HepG2 (cell line): ENCODE results near the gene SPRY1. TPM values are rescaled to one million over a fixed set of nuclear protein-coding genes. Genes with fewer than 3 reads are reported as not detected.
A peak's percentile ranks its signal among the peaks of the same experiment; 100 is the strongest.

Experiments used
- AKAP8 ChIP-seq: sonication (generic); formaldehyde crosslinking; IDR thresholded peaks from 2 replicates; pipeline ENCODE4 v1.5.1; 2020; ENCODE audit warnings: mild to moderate bottlenecking, missing genetic modification reagents
- CBX5 ChIP-seq: sonication (generic); formaldehyde crosslinking; IDR thresholded peaks from 2 replicates; pipeline ENCODE4 v1.4.0; 2020; ENCODE audit warnings: missing genetic modification reagents, borderline replicate concordance
- ETV6 ChIP-seq: sonication (generic); formaldehyde crosslinking; conservative IDR thresholded peaks from 2 replicates; pipeline ENCODE4 v1.4.0; 2020; ENCODE audit warnings: missing genetic modification reagents
- HES4 ChIP-seq: sonication (generic); formaldehyde crosslinking; IDR thresholded peaks from 2 replicates; pipeline ENCODE4 v1.9.0; 2021; ENCODE audit warnings: mild to moderate bottlenecking, missing genetic modification reagents, borderline replicate concordance
- JARID2 ChIP-seq: sonication (generic); formaldehyde crosslinking; IDR thresholded peaks from 2 replicates; pipeline ENCODE4 v1.8.1; 2023; ENCODE audit warnings: missing genetic modification reagents, inconsistent platforms; ENCODE audit not compliant: insufficient replicate concordance
- KMT2A ChIP-seq: sonication (generic); formaldehyde crosslinking; IDR thresholded peaks from 2 replicates; pipeline ENCODE4 v1.4.0; 2020; ENCODE audit warnings: missing genetic modification reagents
- MAFG ChIP-seq: sonication (generic); formaldehyde crosslinking; IDR thresholded peaks from 2 replicates; pipeline ENCODE4 v1.5.1; 2020; ENCODE audit warnings: mild to moderate bottlenecking, missing genetic modification reagents
- PHB2 ChIP-seq: fragments of 450-650 bp; IDR thresholded peaks from 2 replicates; pipeline ENCODE4 v1.6.1; 2018; ENCODE audit not compliant: partially characterized antibody
- POLR2A ChIP-seq, 2 experiments: IDR thresholded peaks; 2 replicates each; pipeline ENCODE4 v1.6.1; 2011; ENCODE audit warnings: low read depth in 2 of 2, low read length in 2 of 2, mild to moderate bottlenecking in 1 of 2, moderate library complexity in 1 of 2; ENCODE audit not compliant: insufficient read depth in 1 of 2
- RBAK ChIP-seq: sonication (generic); formaldehyde crosslinking; IDR thresholded peaks from 2 replicates; pipeline ENCODE4 v1.5.1; 2020; ENCODE audit warnings: mild to moderate bottlenecking, missing genetic modification reagents
- RNF2 ChIP-seq: fragments of 450-650 bp; conservative IDR thresholded peaks from 2 replicates; pipeline ENCODE4 v1.6.1; 2016; ENCODE audit warnings: low read depth
- TAF15 ChIP-seq: fragments of 200-400 bp; formaldehyde crosslinking; IDR thresholded peaks from one replicate; pipeline ENCODE4 v1.6.1; 2018; ENCODE audit warnings: mild to moderate bottlenecking, low read depth, low read length; ENCODE audit not compliant: poor library complexity, severe bottlenecking
- TP53 ChIP-seq: sonication (generic); formaldehyde crosslinking; conservative IDR thresholded peaks from 2 replicates; pipeline ENCODE4 v1.4.0; 2020; ENCODE audit warnings: missing genetic modification reagents
- WIZ ChIP-seq: sonication (generic); formaldehyde crosslinking; IDR thresholded peaks from 2 replicates; pipeline ENCODE4 v1.5.1; 2020; ENCODE audit warnings: mild to moderate bottlenecking, missing genetic modification reagents
- ZBTB7A ChIP-seq: sonication (generic); formaldehyde crosslinking; IDR thresholded peaks from 2 replicates; pipeline ENCODE4 v1.8.0; 2022; ENCODE audit warnings: mild to moderate bottlenecking, missing genetic modification reagents
- ZFP36L2 ChIP-seq: sonication (generic); formaldehyde crosslinking; IDR thresholded peaks from 2 replicates; pipeline ENCODE4 v1.4.0; 2020; ENCODE audit warnings: missing genetic modification reagents
- ZNF598 ChIP-seq: sonication (generic); formaldehyde crosslinking; IDR thresholded peaks from 2 replicates; pipeline ENCODE4 v1.5.1; 2020; ENCODE audit warnings: mild to moderate bottlenecking, missing genetic modification reagents, borderline replicate concordance
- ZNF775 ChIP-seq: sonication (generic); formaldehyde crosslinking; IDR thresholded peaks from 2 replicates; pipeline ENCODE4 v1.4.0; 2020; ENCODE audit warnings: missing genetic modification reagents, mild to moderate bottlenecking, moderate library complexity, borderline replicate concordance
- polyA plus RNA-seq, 8 experiments: library from polyadenylated mRNA; depleted of rRNA in 3 of 8; stranded (reverse) in 7 of 8; unstranded in 1 of 8; fragments of >200 nt; fragmentation: Illumina TruSeq in 4 of 8; extraction: Trizol in 4 of 8; gene quantifications; 2 replicates each; pipeline versions ENCODE4 v1.2.1 to v1.2.3, GENCODE V29; 2011 to 2016; ENCODE audit warnings: low read depth in 4 of 8, missing spikeins in 1 of 8, mixed read lengths in 1 of 8; ENCODE audit not compliant: insufficient read depth in 1 of 8
- total RNA-seq, 5 experiments: library from RNA; depleted of rRNA; stranded (reverse); fragments of >200 nt; fragmentation: Illumina TruSeq; extraction: Trizol; gene quantifications; 2 replicates each; pipeline ENCODE4 v1.2.3, GENCODE V29; 2016; ENCODE audit warnings: low read depth in 1 of 5
- TF ChIP-seq, protein P1 (sequence below): sonication (generic); formaldehyde crosslinking; IDR thresholded peaks from 2 replicates; pipeline ENCODE4 v1.4.0; 2020; ENCODE audit warnings: missing genetic modification reagents
- TF ChIP-seq, protein P2 (sequence below): sonication (generic); formaldehyde crosslinking; IDR thresholded peaks from 2 replicates; pipeline ENCODE4 v1.5.1; 2020; ENCODE audit warnings: missing genetic modification reagents, mild to moderate bottlenecking, borderline replicate concordance
- TF ChIP-seq, protein P3 (sequence below): sonication (generic); formaldehyde crosslinking; IDR thresholded peaks from 2 replicates; pipeline ENCODE4 v1.4.0; 2020; ENCODE audit warnings: mild to moderate bottlenecking, missing genetic modification reagents

Gene SPRY1
- total and polyA plus RNA-seq, 2 of the 13 experiments (the other 11 are each of a cell fraction or from before 2014, with no cell fraction given), result 24.7 to 33.4 TPM

DNA sequence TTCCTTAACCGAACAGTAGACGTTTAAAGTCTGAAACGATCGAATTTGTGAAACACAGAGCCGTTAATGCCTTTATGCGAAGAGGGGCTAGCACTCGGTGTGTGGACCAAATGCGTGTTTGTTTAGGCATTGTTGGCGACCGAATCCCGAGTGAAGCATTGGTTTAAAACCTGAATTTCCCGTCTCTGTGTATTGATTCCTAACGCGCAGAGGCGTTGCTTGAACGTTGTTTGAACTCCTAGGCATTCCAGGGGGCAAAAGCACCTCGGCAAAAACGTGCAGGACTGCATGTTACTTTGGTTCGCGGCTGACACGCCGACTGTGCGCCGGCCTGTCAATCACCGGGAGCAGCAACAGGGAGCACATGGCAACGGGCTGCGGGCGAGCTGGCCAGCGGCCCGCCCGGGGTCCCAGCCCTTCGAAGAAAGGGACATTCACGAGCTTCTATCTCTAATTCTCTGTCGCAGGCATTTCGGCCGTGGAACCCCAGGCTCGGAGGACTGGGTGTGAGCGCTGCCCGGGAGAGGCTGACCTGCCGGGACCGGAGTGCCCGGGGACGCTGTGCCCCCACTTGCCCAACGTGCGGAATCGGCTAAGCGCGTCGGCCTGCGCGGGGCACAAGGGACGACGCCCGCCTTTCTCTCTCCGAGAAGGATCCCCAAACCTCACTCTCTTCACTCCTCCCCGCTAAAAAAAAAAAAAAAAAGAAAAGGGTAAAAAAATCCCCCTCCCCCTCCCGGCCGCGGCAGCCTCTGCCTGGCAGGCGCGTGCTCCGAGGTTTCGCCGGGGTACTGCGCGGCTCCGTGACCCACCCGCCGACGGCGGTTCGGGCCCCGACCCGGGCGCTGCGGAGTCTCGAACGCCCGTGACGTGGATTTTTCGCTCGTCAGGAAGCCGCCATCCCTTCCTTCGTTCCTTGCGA is 810 bp downstream of the SPRY1 start (continued):
- TF ChIP-seq CBX5 (CRISPR knock-in tag), result no peak
- TF ChIP-seq WIZ (CRISPR knock-in tag), result no peak
- peak; percentile 83 for TF ChIP-seq KMT2A (CRISPR knock-in tag)
- TF ChIP-seq RNF2, result no peak
- TF ChIP-seq, protein P1, sequence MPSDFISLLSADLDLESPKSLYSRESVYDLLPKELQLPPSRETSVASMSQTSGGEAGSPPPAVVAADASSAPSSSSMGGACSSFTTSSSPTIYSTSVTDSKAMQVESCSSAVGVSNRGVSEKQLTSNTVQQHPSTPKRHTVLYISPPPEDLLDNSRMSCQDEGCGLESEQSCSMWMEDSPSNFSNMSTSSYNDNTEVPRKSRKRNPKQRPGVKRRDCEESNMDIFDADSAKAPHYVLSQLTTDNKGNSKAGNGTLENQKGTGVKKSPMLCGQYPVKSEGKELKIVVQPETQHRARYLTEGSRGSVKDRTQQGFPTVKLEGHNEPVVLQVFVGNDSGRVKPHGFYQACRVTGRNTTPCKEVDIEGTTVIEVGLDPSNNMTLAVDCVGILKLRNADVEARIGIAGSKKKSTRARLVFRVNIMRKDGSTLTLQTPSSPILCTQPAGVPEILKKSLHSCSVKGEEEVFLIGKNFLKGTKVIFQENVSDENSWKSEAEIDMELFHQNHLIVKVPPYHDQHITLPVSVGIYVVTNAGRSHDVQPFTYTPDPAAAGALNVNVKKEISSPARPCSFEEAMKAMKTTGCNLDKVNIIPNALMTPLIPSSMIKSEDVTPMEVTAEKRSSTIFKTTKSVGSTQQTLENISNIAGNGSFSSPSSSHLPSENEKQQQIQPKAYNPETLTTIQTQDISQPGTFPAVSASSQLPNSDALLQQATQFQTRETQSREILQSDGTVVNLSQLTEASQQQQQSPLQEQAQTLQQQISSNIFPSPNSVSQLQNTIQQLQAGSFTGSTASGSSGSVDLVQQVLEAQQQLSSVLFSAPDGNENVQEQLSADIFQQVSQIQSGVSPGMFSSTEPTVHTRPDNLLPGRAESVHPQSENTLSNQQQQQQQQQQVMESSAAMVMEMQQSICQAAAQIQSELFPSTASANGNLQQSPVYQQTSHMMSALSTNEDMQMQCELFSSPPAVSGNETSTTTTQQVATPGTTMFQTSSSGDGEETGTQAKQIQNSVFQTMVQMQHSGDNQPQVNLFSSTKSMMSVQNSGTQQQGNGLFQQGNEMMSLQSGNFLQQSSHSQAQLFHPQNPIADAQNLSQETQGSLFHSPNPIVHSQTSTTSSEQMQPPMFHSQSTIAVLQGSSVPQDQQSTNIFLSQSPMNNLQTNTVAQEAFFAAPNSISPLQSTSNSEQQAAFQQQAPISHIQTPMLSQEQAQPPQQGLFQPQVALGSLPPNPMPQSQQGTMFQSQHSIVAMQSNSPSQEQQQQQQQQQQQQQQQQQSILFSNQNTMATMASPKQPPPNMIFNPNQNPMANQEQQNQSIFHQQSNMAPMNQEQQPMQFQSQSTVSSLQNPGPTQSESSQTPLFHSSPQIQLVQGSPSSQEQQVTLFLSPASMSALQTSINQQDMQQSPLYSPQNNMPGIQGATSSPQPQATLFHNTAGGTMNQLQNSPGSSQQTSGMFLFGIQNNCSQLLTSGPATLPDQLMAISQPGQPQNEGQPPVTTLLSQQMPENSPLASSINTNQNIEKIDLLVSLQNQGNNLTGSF, result peak; percentile 76; the same call in 1 of the 2 replicates
- TF ChIP-seq ETV6 (CRISPR knock-in tag), result no peak
- TF ChIP-seq, protein P2, sequence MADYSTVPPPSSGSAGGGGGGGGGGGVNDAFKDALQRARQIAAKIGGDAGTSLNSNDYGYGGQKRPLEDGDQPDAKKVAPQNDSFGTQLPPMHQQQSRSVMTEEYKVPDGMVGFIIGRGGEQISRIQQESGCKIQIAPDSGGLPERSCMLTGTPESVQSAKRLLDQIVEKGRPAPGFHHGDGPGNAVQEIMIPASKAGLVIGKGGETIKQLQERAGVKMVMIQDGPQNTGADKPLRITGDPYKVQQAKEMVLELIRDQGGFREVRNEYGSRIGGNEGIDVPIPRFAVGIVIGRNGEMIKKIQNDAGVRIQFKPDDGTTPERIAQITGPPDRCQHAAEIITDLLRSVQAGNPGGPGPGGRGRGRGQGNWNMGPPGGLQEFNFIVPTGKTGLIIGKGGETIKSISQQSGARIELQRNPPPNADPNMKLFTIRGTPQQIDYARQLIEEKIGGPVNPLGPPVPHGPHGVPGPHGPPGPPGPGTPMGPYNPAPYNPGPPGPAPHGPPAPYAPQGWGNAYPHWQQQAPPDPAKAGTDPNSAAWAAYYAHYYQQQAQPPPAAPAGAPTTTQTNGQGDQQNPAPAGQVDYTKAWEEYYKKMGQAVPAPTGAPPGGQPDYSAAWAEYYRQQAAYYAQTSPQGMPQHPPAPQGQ (CRISPR knock-in tag), result 0 out of 2 replicates have a peak, but pooled peaks have one; percentile 66
- no peak for TF ChIP-seq ZNF775 (CRISPR knock-in tag)
- TF ChIP-seq TAF15, result no peak
- TF ChIP-seq RBAK (CRISPR knock-in tag), result peak; percentile 68
- no peak for TF ChIP-seq PHB2
- TF ChIP-seq HES4, result peak; percentile 84
- TF ChIP-seq ZBTB7A (CRISPR knock-in tag), result peak; percentile 82
- TF ChIP-seq AKAP8 (CRISPR knock-in tag), result peak; percentile 19; the same call in 1 of the 2 replicates
- no peak for TF ChIP-seq ZFP36L2
- peak; percentile 93 for TF ChIP-seq JARID2 (CRISPR knock-in tag)
- TF ChIP-seq, protein P3, sequence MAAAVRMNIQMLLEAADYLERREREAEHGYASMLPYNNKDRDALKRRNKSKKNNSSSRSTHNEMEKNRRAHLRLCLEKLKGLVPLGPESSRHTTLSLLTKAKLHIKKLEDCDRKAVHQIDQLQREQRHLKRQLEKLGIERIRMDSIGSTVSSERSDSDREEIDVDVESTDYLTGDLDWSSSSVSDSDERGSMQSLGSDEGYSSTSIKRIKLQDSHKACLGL, result peak; percentile 83; the same call in 1 of the 2 replicates
- TF ChIP-seq POLR2A (IDR thresholded peaks at IDR 0.05; ENCODE audit: insufficient read depth in 1 of 2, low read depth in 2 of 2, low read length in 2 of 2), result peak; percentile 26 to 52; a peak in 2 of 4 replicates
- TF ChIP-seq TP53 (CRISPR knock-in tag), result no peak
- TF ChIP-seq ZNF598 (CRISPR knock-in tag), result 0 out of 2 replicates have a peak, but pooled peaks have one; percentile 74
- no peak for TF ChIP-seq MAFG (CRISPR knock-in tag)
